Measurements from ENCODE around the gene SFXN2.
"Not testable (repeated sequence)": the region's sequence is repeated elsewhere in the genome, so short reads cannot be mapped to it uniquely, and the experiment has no call there.

SFXN2 gene

DNA sequence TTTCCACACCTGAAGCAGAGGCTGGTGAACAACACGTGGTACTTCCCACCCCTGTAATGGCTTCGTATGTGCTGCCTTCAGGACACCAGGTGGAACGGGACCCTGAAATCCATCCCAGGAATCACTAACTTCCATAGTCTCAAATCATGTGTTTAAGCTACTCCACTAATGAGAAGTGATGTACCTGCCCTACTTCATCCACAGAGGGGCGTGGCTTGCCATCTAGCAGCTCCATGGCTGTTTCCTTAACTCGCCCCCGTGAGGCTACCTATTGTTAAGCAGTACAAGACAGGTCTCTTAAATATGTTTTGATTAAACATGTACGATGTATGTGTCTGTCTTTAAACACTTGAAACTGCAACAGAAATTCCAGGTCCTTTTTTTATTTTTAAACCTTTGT, 32.0 kb upstream of the SFXN2 start:
- TF ChIP-seq, protein P1, sequence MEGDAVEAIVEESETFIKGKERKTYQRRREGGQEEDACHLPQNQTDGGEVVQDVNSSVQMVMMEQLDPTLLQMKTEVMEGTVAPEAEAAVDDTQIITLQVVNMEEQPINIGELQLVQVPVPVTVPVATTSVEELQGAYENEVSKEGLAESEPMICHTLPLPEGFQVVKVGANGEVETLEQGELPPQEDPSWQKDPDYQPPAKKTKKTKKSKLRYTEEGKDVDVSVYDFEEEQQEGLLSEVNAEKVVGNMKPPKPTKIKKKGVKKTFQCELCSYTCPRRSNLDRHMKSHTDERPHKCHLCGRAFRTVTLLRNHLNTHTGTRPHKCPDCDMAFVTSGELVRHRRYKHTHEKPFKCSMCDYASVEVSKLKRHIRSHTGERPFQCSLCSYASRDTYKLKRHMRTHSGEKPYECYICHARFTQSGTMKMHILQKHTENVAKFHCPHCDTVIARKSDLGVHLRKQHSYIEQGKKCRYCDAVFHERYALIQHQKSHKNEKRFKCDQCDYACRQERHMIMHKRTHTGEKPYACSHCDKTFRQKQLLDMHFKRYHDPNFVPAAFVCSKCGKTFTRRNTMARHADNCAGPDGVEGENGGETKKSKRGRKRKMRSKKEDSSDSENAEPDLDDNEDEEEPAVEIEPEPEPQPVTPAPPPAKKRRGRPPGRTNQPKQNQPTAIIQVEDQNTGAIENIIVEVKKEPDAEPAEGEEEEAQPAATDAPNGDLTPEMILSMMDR (IDR thresholded peaks at IDR 0.05; ENCODE audit: low read length, missing control alignments): no peak
- no peak overlapping the region for H3K4me3 ChIP-seq (replicated peaks; ENCODE audit: low read depth, low read length)
- DNase-seq (ENCODE audit: low read depth): no peak

DNA sequence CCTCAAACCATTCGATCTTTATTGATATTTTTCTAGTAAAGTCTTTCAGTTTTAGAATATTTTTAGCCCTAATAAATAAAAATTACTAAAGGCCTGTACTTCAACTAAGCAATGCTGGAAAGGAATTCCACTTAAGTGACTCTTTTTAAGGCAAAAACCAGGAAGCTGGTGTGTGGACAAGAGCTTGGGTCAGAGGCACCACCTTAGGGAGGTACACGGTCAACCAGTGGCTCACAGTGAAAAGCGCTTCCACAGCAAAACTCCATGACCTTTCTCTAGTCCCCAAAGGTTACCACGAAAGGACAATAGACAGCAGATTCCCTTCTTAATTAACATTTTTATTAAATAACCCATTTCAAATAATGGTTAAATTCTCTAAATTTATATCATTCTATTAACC, 31.5 kb upstream of the SFXN2 start:
- DNase-seq (ENCODE audit: low read depth): no peak
- H3K4me3 ChIP-seq (replicated peaks; ENCODE audit: low read depth, low read length): no peak overlapping the region
- TF ChIP-seq, protein P1 (IDR thresholded peaks at IDR 0.05; ENCODE audit: low read length, missing control alignments): no peak

- DNase-seq (ENCODE audit: low read depth): no peak
- no peak overlapping the region for H3K4me3 ChIP-seq (replicated peaks; ENCODE audit: low read depth, low read length)
- TF ChIP-seq, protein P1 (IDR thresholded peaks at IDR 0.05; ENCODE audit: low read length, missing control alignments): no peak
These were observed 30.7 kb upstream of the SFXN2 start for GRCh38 chr10:102683736-102684135.

GRCh38 chr10:102691285-102692066, 23.0 kb upstream of the SFXN2 start:
- TF ChIP-seq, protein P1 (IDR thresholded peaks at IDR 0.05; ENCODE audit: low read length, missing control alignments): no peak
- DNase-seq (ENCODE audit: low read depth): peak; percentile 85
- H3K4me3 ChIP-seq (replicated peaks; ENCODE audit: low read depth, low read length): no peak overlapping the region

GRCh38 chr10:102695401-102695800, 19.0 kb upstream of the SFXN2 start:
- not testable (repeated sequence) for H3K4me3 ChIP-seq (replicated peaks; ENCODE audit: low read depth, low read length)

GRCh38 chr10:102696736-102697135, 17.7 kb upstream of the SFXN2 start:
- no peak for DNase-seq (ENCODE audit: low read depth)
- no peak overlapping the region for H3K4me3 ChIP-seq (replicated peaks; ENCODE audit: low read depth, low read length)
- TF ChIP-seq, protein P1 (IDR thresholded peaks at IDR 0.05; ENCODE audit: low read length, missing control alignments): no peak

More at GRCh38 chr10:102695401-102695800, 19.0 kb upstream of the SFXN2 start:
- DNase-seq (ENCODE audit: low read depth): not testable (repeated sequence)

DNA sequence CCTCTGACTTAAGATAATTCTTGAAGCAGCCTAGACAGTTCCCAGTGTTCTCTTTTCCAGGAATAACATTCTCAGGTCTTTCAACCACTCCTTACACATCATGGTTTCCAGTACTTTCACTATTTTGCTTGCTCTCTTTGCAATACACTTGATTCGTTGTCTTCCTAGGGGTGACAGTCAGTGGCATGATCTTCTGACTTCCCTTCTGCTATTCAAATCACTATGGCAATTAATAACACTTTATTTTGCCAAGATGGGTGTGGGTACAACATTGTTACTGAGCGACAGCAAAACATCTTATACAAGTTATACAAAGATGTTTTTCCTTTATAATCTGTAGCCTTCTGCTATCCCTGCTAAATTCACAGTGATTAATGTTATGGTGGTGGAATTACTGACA, 15.5 kb upstream of the SFXN2 start:
- no peak overlapping the region for H3K4me3 ChIP-seq (replicated peaks; ENCODE audit: low read depth, low read length)
- no peak for DNase-seq (ENCODE audit: low read depth)
- TF ChIP-seq, protein P1 (IDR thresholded peaks at IDR 0.05; ENCODE audit: low read length, missing control alignments): no peak
